Effector memory CD8-positive, alpha-beta T cell (primary cell): ENCODE results near the gene ANKRD35.

Experiments used
- ATAC-seq: fragments of 150-1000 bp; cut with Tn5 transposase; replicated peaks from 2 replicates; pipeline ENCODE4 v1.10.0; 2021; ENCODE audit warnings: mild to moderate bottlenecking, moderate library complexity
- DNase-seq, 3 experiments: peaks; one replicate each; pipeline ENCODE4 v3.0.0; 2021
- H3K27ac Mint-ChIP-seq, 2 donors: one replicate each; pipeline ENCODE4 v1.8.0; 2022; ENCODE audit warnings: mild to moderate bottlenecking in 2 of 2, mixed read lengths in 2 of 2, moderate library complexity in 2 of 2
- H3K27me3 Mint-ChIP-seq, 2 donors: one replicate each; pipeline ENCODE4 v1.8.0; 2022; ENCODE audit warnings: mixed read lengths in 2 of 2
- H3K36me3 Mint-ChIP-seq: one replicate; pipeline ENCODE4 v1.8.0; 2022; ENCODE audit warnings: mild to moderate bottlenecking, moderate library complexity, mixed read lengths; ENCODE audit not compliant: insufficient read depth
- H3K4me1 Mint-ChIP-seq, 2 donors: one replicate each; pipeline ENCODE4 v1.8.0; 2022; ENCODE audit warnings: low read depth in 2 of 2, mixed read lengths in 2 of 2
- H3K4me3 Mint-ChIP-seq, 2 donors: one replicate each; pipeline ENCODE4 v1.8.0; 2022; ENCODE audit warnings: mild to moderate bottlenecking in 2 of 2, mixed read lengths in 2 of 2, moderate library complexity in 2 of 2
- H3K9me3 Mint-ChIP-seq, 2 donors: one replicate each; pipeline ENCODE4 v1.8.0; 2022; ENCODE audit warnings: mixed read lengths in 2 of 2

Gene ANKRD35

GRCh38 chr1:145912128-145912641, 26.5 kb upstream of the ANKRD35 start:
- Mint-ChIP-seq H3K9me3 (no peaks in the 10 kb centered on the region), H3K4me3 (no peak overlapping the region), H3K36me3 (peaks cover 38% of the 10 kb centered on the region), H3K27me3 (no peaks in the 10 kb centered on the region), H3K27ac (no peak overlapping the region), H3K4me1 (peaks cover 10 to 28% of the 10 kb centered on the region in 2 donors)
- no peak for ATAC-seq
- DNase-seq, result no peak

GRCh38 chr1:145908653-145909052, 23.0 kb upstream of the ANKRD35 start:
- H3K27ac Mint-ChIP-seq, result no peak overlapping the region

GRCh38 chr1:145906954-145907753, 21.5 kb upstream of the ANKRD35 start:
- H3K27ac Mint-ChIP-seq, result peak overlapping the region in 1 of 2 donors; percentile 19
- H3K9me3 Mint-ChIP-seq, result no peaks in the 10 kb centered on the region
- no peak for DNase-seq
- peaks cover 5 to 7% of the 10 kb centered on the region in 2 donors for H3K4me1 Mint-ChIP-seq
- no peak for ATAC-seq
- peaks cover 7% of the 10 kb centered on the region for H3K36me3 Mint-ChIP-seq
- no peaks in the 10 kb centered on the region for H3K27me3 Mint-ChIP-seq
- no peak overlapping the region for H3K4me3 Mint-ChIP-seq

More at GRCh38 chr1:145908653-145909052, 23.0 kb upstream of the ANKRD35 start:
- H3K4me1 Mint-ChIP-seq, result peaks cover 5 to 10% of the 10 kb centered on the region in 2 donors
- DNase-seq, result no peak
- no peaks in the 10 kb centered on the region for H3K27me3 Mint-ChIP-seq
- no peak overlapping the region for H3K4me3 Mint-ChIP-seq
- no peaks in the 10 kb centered on the region for H3K9me3 Mint-ChIP-seq
- peaks cover 15% of the 10 kb centered on the region for H3K36me3 Mint-ChIP-seq
- ATAC-seq, result no peak

- DNase-seq (no peak), ATAC-seq (no peak)
- Mint-ChIP-seq H3K9me3 (no peaks in the 10 kb centered on the region), H3K36me3 (peaks cover 2% of the 10 kb centered on the region), H3K27ac (no peak overlapping the region), H3K4me3 (no peak overlapping the region), H3K27me3 (no peaks in the 10 kb centered on the region), H3K4me1 (no peaks in the 10 kb centered on the region)
Observed at GRCh38 chr1:145901312-145902021, 15.8 kb upstream of the ANKRD35 start.

GRCh38 chr1:145898756-145899155, 13.1 kb upstream of the ANKRD35 start:
- no peak for ATAC-seq
- Mint-ChIP-seq H3K4me1 (no peaks in the 10 kb centered on the region), H3K27me3 (no peaks in the 10 kb centered on the region), H3K9me3 (no peaks in the 10 kb centered on the region), H3K36me3 (peaks cover 2% of the 10 kb centered on the region), H3K27ac (no peak overlapping the region), H3K4me3 (no peak overlapping the region)
- no peak for DNase-seq

GRCh38 chr1:145897969-145898368, 12.3 kb upstream of the ANKRD35 start:
- H3K27me3 Mint-ChIP-seq, result no peaks in the 10 kb centered on the region
- no peak for ATAC-seq
- peaks cover 2% of the 10 kb centered on the region for H3K36me3 Mint-ChIP-seq
- H3K4me1 Mint-ChIP-seq, result no peaks in the 10 kb centered on the region
- H3K27ac Mint-ChIP-seq, result no peak overlapping the region
- H3K9me3 Mint-ChIP-seq, result no peaks in the 10 kb centered on the region
- H3K4me3 Mint-ChIP-seq, result no peak overlapping the region
- DNase-seq, result no peak

GRCh38 chr1:145895471-145895870, 9.8 kb upstream of the ANKRD35 start:
- Mint-ChIP-seq H3K27me3 (no peaks in the 10 kb centered on the region), H3K9me3 (no peaks in the 10 kb centered on the region), H3K36me3 (peaks cover 2% of the 10 kb centered on the region), H3K4me1 (no peaks in the 10 kb centered on the region), H3K27ac (no peak overlapping the region), H3K4me3 (no peak overlapping the region)
- ATAC-seq, result no peak
- no peak for DNase-seq

GRCh38 chr1:145893306-145894055, 7.8 kb upstream of the ANKRD35 start:
- Mint-ChIP-seq H3K36me3 (peaks cover 2% of the 10 kb centered on the region), H3K4me3 (no peak overlapping the region), H3K27me3 (no peaks in the 10 kb centered on the region), H3K27ac (no peak overlapping the region), H3K4me1 (no peaks in the 10 kb centered on the region), H3K9me3 (no peaks in the 10 kb centered on the region)
- no peak for DNase-seq
- ATAC-seq, result no peak

GRCh38 chr1:145892486-145893087, 6.9 kb upstream of the ANKRD35 start:
- Mint-ChIP-seq H3K36me3 (peaks cover 2% of the 10 kb centered on the region), H3K27ac (no peak overlapping the region), H3K4me3 (no peak overlapping the region), H3K9me3 (no peaks in the 10 kb centered on the region), H3K27me3 (no peaks in the 10 kb centered on the region), H3K4me1 (no peaks in the 10 kb centered on the region)
- DNase-seq (no peak), ATAC-seq (no peak)

- H3K9me3 Mint-ChIP-seq, result no peaks in the 10 kb centered on the region
- no peaks in the 10 kb centered on the region for H3K36me3 Mint-ChIP-seq
- H3K27ac Mint-ChIP-seq, result no peak overlapping the region
- DNase-seq, result peak; percentile 33 to 54 (median 43)
- H3K4me1 Mint-ChIP-seq, result no peaks in the 10 kb centered on the region
- H3K4me3 Mint-ChIP-seq, result no peak overlapping the region
- H3K27me3 Mint-ChIP-seq, result no peaks in the 10 kb centered on the region
- ATAC-seq, result peak; percentile 51
Observed at GRCh38 chr1:145891587-145892485, 6.2 kb upstream of the ANKRD35 start.

- peaks cover 0 to under 1% of the 10 kb centered on the region in 2 donors for H3K4me1 Mint-ChIP-seq
Observed at GRCh38 chr1:145891143-145891542, 5.5 kb upstream of the ANKRD35 start.

GRCh38 chr1:145889722-145890121, 4.1 kb upstream of the ANKRD35 start:
- no peak overlapping the region for H3K4me3 Mint-ChIP-seq
- peaks cover 9 to 15% of the 10 kb centered on the region in 2 donors for H3K4me1 Mint-ChIP-seq
- ATAC-seq (no peak), DNase-seq (no peak)
- no peaks in the 10 kb centered on the region for H3K9me3 Mint-ChIP-seq
- H3K36me3 Mint-ChIP-seq, result no peaks in the 10 kb centered on the region
- peaks cover 8 to 10% of the 10 kb centered on the region in 2 donors for H3K27me3 Mint-ChIP-seq
- no peak overlapping the region for H3K27ac Mint-ChIP-seq

More at GRCh38 chr1:145891143-145891542, 5.5 kb upstream of the ANKRD35 start:
- ATAC-seq, result no peak
- no peaks in the 10 kb centered on the region for H3K9me3 Mint-ChIP-seq
- no peaks in the 10 kb centered on the region for H3K36me3 Mint-ChIP-seq
- H3K4me3 Mint-ChIP-seq, result no peak overlapping the region
- no peak for DNase-seq
- H3K27ac Mint-ChIP-seq, result no peak overlapping the region
- no peaks in the 10 kb centered on the region for H3K27me3 Mint-ChIP-seq
